OCI-M1 (cell line): Measurements from ENCODE around the gene SRGAP2B.
"Not testable (repeated sequence)": the region's sequence is repeated elsewhere in the genome, so short reads cannot be mapped to it uniquely, and the experiment has no call there.

ENCODE experiments used
- DNase-seq: peaks from one replicate; lab custom pipeline; 2025; lab: John Stamatoyannopoulos, UW

Gene SRGAP2B

GRCh38 chr1:145095284-145096057 is at the start of gene SRGAP2B, which contains the start of gene FAM72D:
Gene SRGAP2B, minus strand, starts transcription at chr1:145095328. Its CDS starts 2,427 bp downstream, at chr1:145092901.
Gene FAM72D, plus strand, starts transcription at chr1:145095974. Its CDS starts 874 bp downstream, at chr1:145096848.
- DNase-seq = not testable (repeated sequence)

- not testable (repeated sequence) for DNase-seq
Observed at GRCh38 chr1:145144264-145144913, 49.3 kb upstream of the SRGAP2B start.

- DNase-seq = not testable (repeated sequence)
Observed at GRCh38 chr1:145140549-145140948, 45.4 kb upstream of the SRGAP2B start.

GRCh38 chr1:145134476-145134875 is 39.3 kb upstream of the SRGAP2B start:
- DNase-seq = not testable (repeated sequence)

GRCh38 chr1:145128697-145129469 is 33.8 kb upstream of the SRGAP2B start:
- DNase-seq = not testable (repeated sequence)

GRCh38 chr1:145127144-145127543 is 32.0 kb upstream of the SRGAP2B start:
- DNase-seq = not testable (repeated sequence)

- DNase-seq = not testable (repeated sequence)
Observed at GRCh38 chr1:145125112-145125511, 30.0 kb upstream of the SRGAP2B start.

- not testable (repeated sequence) for DNase-seq
Observed at GRCh38 chr1:145123992-145124641, 29.0 kb upstream of the SRGAP2B start.

- DNase-seq = not testable (repeated sequence)
Observed at GRCh38 chr1:145123062-145123395, 27.9 kb upstream of the SRGAP2B start.

GRCh38 chr1:145122344-145123061 is 27.4 kb upstream of the SRGAP2B start:
- DNase-seq = not testable (repeated sequence)

GRCh38 chr1:145119842-145120241 is 24.7 kb upstream of the SRGAP2B start:
- DNase-seq = not testable (repeated sequence)

- DNase-seq = not testable (repeated sequence)
Observed at GRCh38 chr1:145115587-145116493, 20.7 kb upstream of the SRGAP2B start.

- not testable (repeated sequence) for DNase-seq
Observed at GRCh38 chr1:145114560-145115057, 19.5 kb upstream of the SRGAP2B start.

- not testable (repeated sequence) for DNase-seq
Observed at GRCh38 chr1:145112703-145113102, 17.6 kb upstream of the SRGAP2B start.

- DNase-seq = not testable (repeated sequence)
Observed at GRCh38 chr1:145111674-145112073, 16.5 kb upstream of the SRGAP2B start.

- not testable (repeated sequence) for DNase-seq
Observed at GRCh38 chr1:145103294-145103693, 8.2 kb upstream of the SRGAP2B start.

GRCh38 chr1:145101725-145102124 is 6.6 kb upstream of the SRGAP2B start:
- not testable (repeated sequence) for DNase-seq

- not testable (repeated sequence) for DNase-seq
Observed at GRCh38 chr1:145094655-145095211, 395 bp downstream of the SRGAP2B start.

- DNase-seq = not testable (repeated sequence)
Observed at GRCh38 chr1:145093517-145094149, 1.5 kb downstream of the SRGAP2B start.
